Measurements from ENCODE around the gene MYLIP.

Gene MYLIP

DNA sequence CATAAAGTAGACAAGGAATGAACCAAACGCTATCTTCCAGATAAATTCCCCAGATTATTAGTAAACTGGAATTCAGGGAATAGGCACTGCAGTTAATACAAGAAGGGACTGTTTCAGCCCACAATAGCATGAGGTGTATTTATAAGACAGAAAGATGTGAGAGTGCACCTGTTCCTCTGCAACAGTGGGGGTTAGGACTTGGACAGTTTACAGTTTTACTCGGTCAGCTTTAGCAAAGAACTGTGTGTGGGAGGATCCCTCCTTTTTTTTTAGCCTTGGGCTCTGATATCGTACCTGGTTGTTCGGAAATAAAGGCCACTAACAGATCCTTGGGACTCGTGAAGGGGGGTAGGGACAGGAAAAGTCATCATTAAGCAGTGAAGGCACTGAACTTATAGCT lies 2.0 kb upstream of the MYLIP start:
- H3K9ac ChIP-seq (ENCODE audit: low read depth in 1 of 2, low read length in 2 of 2): no peak overlapping the region
- H3K4me1 ChIP-seq (ENCODE audit: control insufficient read depth in 2 of 2, insufficient read depth in 2 of 2, low read length in 2 of 2): peaks cover 4% of the 10 kb centered on the region in 2 donors
- no peak overlapping the region for H3K4me3 ChIP-seq (ENCODE audit: low read length in 2 of 2)
- no peaks in the 10 kb centered on the region for H3K9me3 ChIP-seq (ENCODE audit: control insufficient read depth in 2 of 2, low read length in 2 of 2)
- H3K36me3 ChIP-seq (ENCODE audit: control insufficient read depth in 2 of 2, insufficient read depth in 2 of 2, low read length in 2 of 2): no peaks in the 10 kb centered on the region
- H3K27ac ChIP-seq (ENCODE audit: low read depth in 2 of 2, low read length in 2 of 2): no peak overlapping the region
- H3K27me3 ChIP-seq (ENCODE audit: control insufficient read depth in 2 of 2, insufficient read depth in 2 of 2, low read length in 2 of 2): no peaks in the 10 kb centered on the region

GRCh38 chr6:16127471-16127870 lies 1.4 kb upstream of the MYLIP start:
- peaks cover 9 to 10% of the 10 kb centered on the region in 2 donors for H3K4me1 ChIP-seq (ENCODE audit: control insufficient read depth in 2 of 2, insufficient read depth in 2 of 2, low read length in 2 of 2)
- no peak overlapping the region for H3K9ac ChIP-seq (ENCODE audit: low read depth in 1 of 2, low read length in 2 of 2)
- no peaks in the 10 kb centered on the region for H3K27me3 ChIP-seq (ENCODE audit: control insufficient read depth in 2 of 2, insufficient read depth in 2 of 2, low read length in 2 of 2)
- no peaks in the 10 kb centered on the region for H3K36me3 ChIP-seq (ENCODE audit: control insufficient read depth in 2 of 2, insufficient read depth in 2 of 2, low read length in 2 of 2)
- H3K27ac ChIP-seq (ENCODE audit: low read depth in 2 of 2, low read length in 2 of 2): no peak overlapping the region
- H3K9me3 ChIP-seq (ENCODE audit: control insufficient read depth in 2 of 2, low read length in 2 of 2): no peaks in the 10 kb centered on the region
- H3K4me3 ChIP-seq (ENCODE audit: low read length in 2 of 2): no peak overlapping the region

DNA sequence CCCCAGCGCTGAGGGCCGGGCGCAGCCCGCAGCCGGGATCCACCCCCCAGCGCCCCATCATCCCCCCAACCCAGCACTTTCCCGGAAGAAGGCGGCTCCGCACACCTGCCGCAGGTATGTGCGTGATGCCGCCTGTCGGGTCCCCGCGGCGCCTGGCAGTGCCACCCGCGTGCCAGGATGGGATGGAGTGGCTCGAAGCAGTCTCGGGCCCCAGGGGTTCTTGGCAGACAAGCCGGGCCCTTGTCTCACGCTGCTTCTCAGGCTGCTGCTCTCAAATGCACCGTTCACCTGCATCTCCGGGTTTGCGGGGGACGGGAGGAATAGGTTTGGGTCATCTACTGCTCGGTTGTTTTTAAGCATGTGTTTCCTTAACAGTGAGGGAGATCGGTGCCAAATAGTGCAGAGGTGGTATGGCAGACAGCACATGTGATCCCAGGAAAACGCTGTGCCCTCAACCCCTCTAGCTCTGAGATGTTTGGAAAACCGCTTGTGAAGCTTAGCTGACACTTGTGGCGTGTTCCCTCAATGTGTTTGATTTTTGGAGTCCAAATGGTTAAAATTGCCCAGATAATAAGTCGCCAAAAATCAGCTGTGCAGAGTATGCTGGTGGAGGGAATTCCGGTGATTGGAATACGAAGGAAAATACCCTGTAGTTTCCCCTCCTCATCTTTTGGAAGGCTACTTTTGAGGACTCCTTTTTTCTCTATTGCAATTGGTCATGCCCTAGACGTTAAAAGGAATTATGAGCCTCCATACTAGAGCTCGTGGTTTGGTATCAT lies 926 bp downstream of the MYLIP start:
- H3K36me3 ChIP-seq (ENCODE audit: control insufficient read depth in 2 of 2, insufficient read depth in 2 of 2, low read length in 2 of 2): peaks cover 4 to 8% of the 10 kb centered on the region in 2 donors
- H3K9me3 ChIP-seq (ENCODE audit: control insufficient read depth in 2 of 2, low read length in 2 of 2): no peaks in the 10 kb centered on the region
- peak overlapping the region; percentile 78 to 100 for H3K9ac ChIP-seq (ENCODE audit: low read depth in 1 of 2, low read length in 2 of 2)
- peaks cover 23 to 26% of the 10 kb centered on the region in 2 donors for H3K4me1 ChIP-seq (ENCODE audit: control insufficient read depth in 2 of 2, insufficient read depth in 2 of 2, low read length in 2 of 2)
- H3K27ac ChIP-seq (ENCODE audit: low read depth in 2 of 2, low read length in 2 of 2): peak overlapping the region; percentile 97
- H3K4me3 ChIP-seq (ENCODE audit: low read length in 2 of 2): peak overlapping the region; percentile 96 to 99
- H3K27me3 ChIP-seq (ENCODE audit: control insufficient read depth in 2 of 2, insufficient read depth in 2 of 2, low read length in 2 of 2): no peaks in the 10 kb centered on the region

DNA sequence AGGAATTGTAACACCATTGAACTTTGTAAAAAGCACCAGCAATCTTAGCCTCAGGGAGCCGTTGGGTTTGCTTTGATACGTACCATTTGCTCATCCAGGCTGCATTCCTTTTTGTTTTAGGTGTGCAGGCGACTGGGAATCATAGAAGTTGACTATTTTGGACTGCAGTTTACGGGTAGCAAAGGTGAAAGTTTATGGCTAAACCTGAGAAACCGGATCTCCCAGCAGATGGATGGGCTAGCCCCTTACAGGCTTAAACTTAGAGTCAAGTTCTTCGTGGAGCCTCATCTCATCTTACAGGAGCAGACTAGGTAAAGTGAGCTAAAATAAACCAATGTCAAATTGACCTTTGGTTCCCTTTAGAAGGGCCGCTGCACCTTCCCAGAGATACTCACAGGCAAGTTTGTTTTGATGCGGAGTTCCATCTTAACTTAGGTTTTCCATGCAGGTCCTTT lies 1.6 kb downstream of the MYLIP start:
- H3K36me3 ChIP-seq (ENCODE audit: control insufficient read depth in 2 of 2, insufficient read depth in 2 of 2, low read length in 2 of 2): peaks cover 4 to 8% of the 10 kb centered on the region in 2 donors
- peaks cover 29 to 30% of the 10 kb centered on the region in 2 donors for H3K4me1 ChIP-seq (ENCODE audit: control insufficient read depth in 2 of 2, insufficient read depth in 2 of 2, low read length in 2 of 2)
- H3K9ac ChIP-seq (ENCODE audit: low read depth in 1 of 2, low read length in 2 of 2): peak overlapping the region; percentile 78 to 100
- H3K9me3 ChIP-seq (ENCODE audit: control insufficient read depth in 2 of 2, low read length in 2 of 2): no peaks in the 10 kb centered on the region
- peak overlapping the region; percentile 97 for H3K27ac ChIP-seq (ENCODE audit: low read depth in 2 of 2, low read length in 2 of 2)
- H3K4me3 ChIP-seq (ENCODE audit: low read length in 2 of 2): peak overlapping the region; percentile 96 to 99
- no peaks in the 10 kb centered on the region for H3K27me3 ChIP-seq (ENCODE audit: control insufficient read depth in 2 of 2, insufficient read depth in 2 of 2, low read length in 2 of 2)

- Histone ChIP-seq H3K27ac (ENCODE audit: low read depth in 2 of 2, low read length in 2 of 2) (peak overlapping the region; percentile 97), H3K9me3 (ENCODE audit: control insufficient read depth in 2 of 2, low read length in 2 of 2) (no peaks in the 10 kb centered on the region), H3K36me3 (ENCODE audit: control insufficient read depth in 2 of 2, insufficient read depth in 2 of 2, low read length in 2 of 2) (peaks cover 4 to 8% of the 10 kb centered on the region in 2 donors), H3K4me1 (ENCODE audit: control insufficient read depth in 2 of 2, insufficient read depth in 2 of 2, low read length in 2 of 2) (peaks cover 30 to 32% of the 10 kb centered on the region in 2 donors), H3K4me3 (ENCODE audit: low read length in 2 of 2) (peak overlapping the region; percentile 96 to 99), H3K27me3 (ENCODE audit: control insufficient read depth in 2 of 2, insufficient read depth in 2 of 2, low read length in 2 of 2) (no peaks in the 10 kb centered on the region), H3K9ac (ENCODE audit: low read depth in 1 of 2, low read length in 2 of 2) (peak overlapping the region; percentile 78 to 100)
These were observed 2.1 kb downstream of the MYLIP start for GRCh38 chr6:16130932-16131387.

DNA sequence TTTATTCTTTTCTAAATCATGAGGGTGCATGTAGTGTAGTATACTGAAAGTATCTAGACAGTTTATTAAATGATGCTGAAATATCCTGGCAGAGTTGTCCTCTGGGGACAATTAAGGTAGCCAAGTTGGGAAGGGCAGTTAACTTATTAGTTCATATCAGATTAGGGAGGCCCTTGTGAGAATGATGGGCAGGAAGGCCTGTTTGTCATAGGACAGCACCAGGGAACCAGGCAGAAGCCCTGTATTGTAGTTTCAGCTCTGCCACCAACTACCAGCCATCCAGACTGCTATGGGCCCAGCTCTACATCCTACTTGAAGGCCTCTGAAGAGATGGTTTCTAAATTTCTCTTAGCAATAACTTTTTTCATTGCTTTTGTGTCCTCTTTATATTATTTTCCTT lies 4.0 kb downstream of the MYLIP start:
- no peaks in the 10 kb centered on the region for H3K27me3 ChIP-seq (ENCODE audit: control insufficient read depth in 2 of 2, insufficient read depth in 2 of 2, low read length in 2 of 2)
- no peak overlapping the region for H3K27ac ChIP-seq (ENCODE audit: low read depth in 2 of 2, low read length in 2 of 2)
- peaks cover 4 to 8% of the 10 kb centered on the region in 2 donors for H3K36me3 ChIP-seq (ENCODE audit: control insufficient read depth in 2 of 2, insufficient read depth in 2 of 2, low read length in 2 of 2)
- H3K9ac ChIP-seq (ENCODE audit: low read depth in 1 of 2, low read length in 2 of 2): peak overlapping the region in 1 of 2 donors; percentile 3
- peak overlapping the region; percentile 17 to 99 for H3K4me3 ChIP-seq (ENCODE audit: low read length in 2 of 2)
- no peaks in the 10 kb centered on the region for H3K9me3 ChIP-seq (ENCODE audit: control insufficient read depth in 2 of 2, low read length in 2 of 2)
- H3K4me1 ChIP-seq (ENCODE audit: control insufficient read depth in 2 of 2, insufficient read depth in 2 of 2, low read length in 2 of 2): peaks cover 45 to 50% of the 10 kb centered on the region in 2 donors

DNA sequence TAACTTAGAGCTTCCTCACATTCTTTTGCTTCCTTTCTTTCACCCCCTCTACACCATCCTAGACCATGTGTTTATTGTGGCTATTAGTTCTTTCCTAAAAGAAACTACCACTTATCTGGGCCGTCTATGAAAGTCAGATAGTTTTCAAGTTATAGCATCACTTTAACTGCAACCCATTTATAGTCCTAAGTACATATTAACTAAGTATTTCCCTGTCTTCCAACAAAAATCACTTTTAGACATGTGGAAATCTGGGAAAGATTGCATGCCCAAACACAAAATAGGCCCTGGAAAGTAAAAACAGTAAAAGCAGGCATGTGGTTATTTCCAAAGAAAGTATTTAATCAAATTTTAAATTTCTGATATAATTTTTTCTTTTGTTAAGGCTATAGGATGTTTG lies 5.5 kb downstream of the MYLIP start:
- Histone ChIP-seq H3K4me3 (ENCODE audit: low read length in 2 of 2) (no peak overlapping the region), H3K27me3 (ENCODE audit: control insufficient read depth in 2 of 2, insufficient read depth in 2 of 2, low read length in 2 of 2) (no peaks in the 10 kb centered on the region), H3K4me1 (ENCODE audit: control insufficient read depth in 2 of 2, insufficient read depth in 2 of 2, low read length in 2 of 2) (peaks cover 55 to 65% of the 10 kb centered on the region in 2 donors), H3K36me3 (ENCODE audit: control insufficient read depth in 2 of 2, insufficient read depth in 2 of 2, low read length in 2 of 2) (peaks cover 4 to 8% of the 10 kb centered on the region in 2 donors), H3K27ac (ENCODE audit: low read depth in 2 of 2, low read length in 2 of 2) (no peak overlapping the region), H3K9me3 (ENCODE audit: control insufficient read depth in 2 of 2, low read length in 2 of 2) (no peaks in the 10 kb centered on the region), H3K9ac (ENCODE audit: low read depth in 1 of 2, low read length in 2 of 2) (no peak overlapping the region)

DNA sequence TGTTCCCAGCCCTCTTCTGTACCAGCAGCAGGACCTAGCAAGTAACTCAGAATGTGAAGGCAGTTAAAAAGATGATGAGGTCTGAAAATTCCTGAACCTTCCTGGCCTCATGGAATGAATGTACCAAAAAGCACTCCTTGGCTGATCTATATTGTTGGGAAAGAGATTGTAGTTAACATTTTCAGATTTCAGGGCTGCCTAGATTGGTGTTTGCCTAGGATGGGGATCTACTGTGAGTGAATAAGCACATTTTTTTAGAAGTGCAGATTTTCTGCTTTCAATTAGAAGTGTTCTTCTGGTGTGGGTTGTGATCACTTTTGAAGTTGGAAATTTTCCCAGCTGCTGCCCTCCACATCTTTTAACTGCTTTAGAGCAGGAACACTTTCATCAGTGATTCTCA lies 6.2 kb downstream of the MYLIP start:
- H3K9ac ChIP-seq (ENCODE audit: low read depth in 1 of 2, low read length in 2 of 2): no peak overlapping the region
- no peaks in the 10 kb centered on the region for H3K27me3 ChIP-seq (ENCODE audit: control insufficient read depth in 2 of 2, insufficient read depth in 2 of 2, low read length in 2 of 2)
- no peak overlapping the region for H3K27ac ChIP-seq (ENCODE audit: low read depth in 2 of 2, low read length in 2 of 2)
- H3K9me3 ChIP-seq (ENCODE audit: control insufficient read depth in 2 of 2, low read length in 2 of 2): no peaks in the 10 kb centered on the region
- H3K36me3 ChIP-seq (ENCODE audit: control insufficient read depth in 2 of 2, insufficient read depth in 2 of 2, low read length in 2 of 2): peaks cover 6 to 8% of the 10 kb centered on the region in 2 donors
- H3K4me3 ChIP-seq (ENCODE audit: low read length in 2 of 2): no peak overlapping the region
- peaks cover 55 to 65% of the 10 kb centered on the region in 2 donors for H3K4me1 ChIP-seq (ENCODE audit: control insufficient read depth in 2 of 2, insufficient read depth in 2 of 2, low read length in 2 of 2)

- H3K27me3 ChIP-seq (ENCODE audit: control insufficient read depth in 2 of 2, insufficient read depth in 2 of 2, low read length in 2 of 2): no peaks in the 10 kb centered on the region
- H3K9me3 ChIP-seq (ENCODE audit: control insufficient read depth in 2 of 2, low read length in 2 of 2): no peaks in the 10 kb centered on the region
- no peak overlapping the region for H3K4me3 ChIP-seq (ENCODE audit: low read length in 2 of 2)
- peaks cover 55 to 61% of the 10 kb centered on the region in 2 donors for H3K4me1 ChIP-seq (ENCODE audit: control insufficient read depth in 2 of 2, insufficient read depth in 2 of 2, low read length in 2 of 2)
- peak overlapping the region in 1 of 2 donors; percentile 3 for H3K27ac ChIP-seq (ENCODE audit: low read depth in 2 of 2, low read length in 2 of 2)
- peaks cover 10 to 15% of the 10 kb centered on the region in 2 donors for H3K36me3 ChIP-seq (ENCODE audit: control insufficient read depth in 2 of 2, insufficient read depth in 2 of 2, low read length in 2 of 2)
- no peak overlapping the region for H3K9ac ChIP-seq (ENCODE audit: low read depth in 1 of 2, low read length in 2 of 2)
These were observed 7.2 kb downstream of the MYLIP start for GRCh38 chr6:16136091-16136490.

- Histone ChIP-seq H3K36me3 (ENCODE audit: control insufficient read depth in 2 of 2, insufficient read depth in 2 of 2, low read length in 2 of 2) (peaks cover 16 to 21% of the 10 kb centered on the region in 2 donors), H3K4me1 (ENCODE audit: control insufficient read depth in 2 of 2, insufficient read depth in 2 of 2, low read length in 2 of 2) (peaks cover 51 to 61% of the 10 kb centered on the region in 2 donors), H3K27ac (ENCODE audit: low read depth in 2 of 2, low read length in 2 of 2) (peak overlapping the region in 1 of 2 donors; percentile 43), H3K27me3 (ENCODE audit: control insufficient read depth in 2 of 2, insufficient read depth in 2 of 2, low read length in 2 of 2) (no peaks in the 10 kb centered on the region), H3K4me3 (ENCODE audit: low read length in 2 of 2) (no peak overlapping the region), H3K9me3 (ENCODE audit: control insufficient read depth in 2 of 2, low read length in 2 of 2) (no peaks in the 10 kb centered on the region), H3K9ac (ENCODE audit: low read depth in 1 of 2, low read length in 2 of 2) (no peak overlapping the region)
These were observed 8.0 kb downstream of the MYLIP start for GRCh38 chr6:16136621-16137450.

All from mucosa of rectum (tissue), 2 donors.